ENCODE results near the gene TEX261.
"Not testable (repeated sequence)": the region's sequence is repeated elsewhere in the genome, so short reads cannot be mapped to it uniquely, and the experiment has no call there.

TEX261 gene

GRCh38 chr2:70999931-71000330, 5.3 kb upstream of the TEX261 start:
- DNase-seq, result not testable (repeated sequence)

GRCh38 chr2:70999362-70999761, 4.7 kb upstream of the TEX261 start:
- DNase-seq, result no peak

- DNase-seq, result not testable (repeated sequence)
Measured at GRCh38 chr2:70998885-70999284, 4.2 kb upstream of the TEX261 start.

- DNase-seq, result peak; percentile 27
Measured at GRCh38 chr2:70995426-70995729, 705 bp upstream of the TEX261 start.

- no peak for DNase-seq
Measured at GRCh38 chr2:70994009-70994698, 519 bp downstream of the TEX261 start.

DNA sequence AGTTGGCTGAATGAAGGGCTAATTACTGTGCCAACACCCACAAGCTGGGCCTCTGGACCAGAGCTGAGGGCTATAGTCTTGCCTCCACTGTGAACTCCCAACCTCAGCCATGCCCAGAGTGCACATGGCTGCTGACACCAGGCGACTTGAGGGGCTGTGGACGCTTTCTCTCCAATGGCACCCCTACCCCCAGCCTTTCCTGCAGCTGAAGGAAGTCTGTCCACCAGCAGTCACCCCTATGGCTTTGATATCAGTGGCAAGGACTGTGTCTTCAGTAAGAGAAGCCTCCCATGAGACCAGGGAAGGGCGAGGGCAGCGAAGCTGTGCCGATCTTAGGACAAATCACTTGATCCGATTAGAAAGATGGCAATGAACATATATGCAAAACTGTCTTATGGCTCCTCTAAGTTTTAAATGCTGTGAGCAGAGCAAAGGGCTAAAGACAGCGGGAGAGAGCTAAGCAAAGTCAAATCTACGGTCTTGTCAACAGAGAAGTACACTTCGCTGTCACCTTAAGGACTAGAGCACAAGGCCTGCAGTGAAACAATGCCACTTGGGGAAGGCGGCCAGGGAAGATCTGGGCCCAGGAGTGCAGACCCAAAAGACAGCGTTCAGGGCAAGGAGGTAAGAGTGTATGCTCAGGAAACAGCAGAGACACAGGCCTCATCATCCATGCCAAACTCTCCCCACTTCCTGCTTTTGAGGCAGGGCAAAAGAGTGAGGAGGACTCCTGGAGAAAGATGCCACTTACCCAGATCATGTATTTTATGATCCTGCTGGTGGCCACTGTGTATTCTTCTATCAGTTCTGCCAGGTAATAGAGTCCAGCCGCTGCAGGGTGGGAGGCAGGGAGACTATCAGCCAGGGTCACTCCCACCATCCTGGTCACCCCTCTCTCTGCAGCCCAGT, 1.5 kb downstream of the TEX261 start:
- DNase-seq, result no peak

DNA sequence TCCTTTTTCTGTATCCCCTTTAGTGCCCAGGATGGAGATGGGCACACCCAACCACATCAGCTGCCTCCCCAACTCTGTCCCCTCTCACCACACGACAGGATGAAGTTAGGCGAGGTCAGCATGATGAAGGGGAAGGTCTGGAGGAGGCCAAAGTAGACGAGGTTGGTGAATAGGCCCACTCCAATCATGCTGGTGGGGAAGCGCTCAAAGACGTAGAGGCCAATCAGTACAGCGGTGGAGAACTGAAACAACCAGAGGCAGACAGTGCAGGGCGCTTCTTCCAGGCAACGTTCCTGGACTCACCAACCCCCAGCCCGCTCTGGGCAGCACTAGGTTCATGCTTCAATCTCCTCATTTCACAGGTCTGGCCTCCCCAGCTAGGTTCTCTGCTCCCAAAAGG, 2.9 kb downstream of the TEX261 start:
- DNase-seq, result no peak

- no peak for DNase-seq
Measured at GRCh38 chr2:70991142-70991541, 3.5 kb downstream of the TEX261 start.

- no peak for DNase-seq
Measured at GRCh38 chr2:70990216-70990615, 4.5 kb downstream of the TEX261 start.

DNA sequence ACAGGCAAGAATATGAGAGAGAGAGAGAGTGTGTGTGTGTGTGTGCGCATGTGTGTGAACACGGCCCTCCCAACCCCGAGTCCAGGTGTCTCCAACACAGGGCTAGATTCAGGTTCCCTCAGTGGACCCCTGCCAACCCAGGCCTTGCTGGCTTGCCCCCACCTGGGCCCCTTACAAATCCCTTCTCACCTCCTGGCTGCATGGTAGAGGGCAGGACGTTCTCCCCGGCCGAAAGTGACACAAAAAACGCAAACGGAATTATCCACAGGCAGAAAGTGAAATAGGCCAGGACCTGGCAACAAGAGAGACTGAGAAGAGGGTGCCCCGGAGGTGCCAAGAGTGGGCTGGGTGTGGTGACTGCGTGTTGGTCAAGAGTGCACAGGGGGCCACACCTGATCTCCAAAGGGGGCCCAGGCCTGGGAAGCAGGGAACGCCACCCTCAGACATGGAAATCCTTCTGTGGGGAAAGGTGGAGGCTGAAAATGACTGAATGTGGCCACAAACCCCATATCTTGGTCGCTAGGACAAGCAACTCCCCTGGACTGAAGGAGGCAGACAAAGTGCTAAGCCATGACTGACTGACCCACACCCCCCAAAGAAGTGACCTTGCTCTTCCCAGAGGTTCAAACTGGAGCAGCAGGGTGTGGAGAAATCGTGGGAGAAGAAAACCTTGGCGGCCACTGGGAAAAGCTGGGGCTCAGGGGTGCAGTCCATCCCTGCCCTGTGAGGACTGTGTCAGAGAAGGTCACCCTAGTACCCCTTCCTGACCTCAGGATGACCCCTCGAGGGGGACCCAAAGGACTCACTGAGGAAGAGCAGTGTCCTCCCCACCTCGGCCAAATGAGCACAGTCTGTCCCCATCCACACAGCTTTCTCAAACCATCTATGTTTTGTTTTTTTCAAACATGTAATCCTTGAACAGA, 5.7 kb downstream of the TEX261 start:
- DNase-seq, result no peak

- no peak for DNase-seq
Measured at GRCh38 chr2:70988151-70988550, 6.5 kb downstream of the TEX261 start.

DNA sequence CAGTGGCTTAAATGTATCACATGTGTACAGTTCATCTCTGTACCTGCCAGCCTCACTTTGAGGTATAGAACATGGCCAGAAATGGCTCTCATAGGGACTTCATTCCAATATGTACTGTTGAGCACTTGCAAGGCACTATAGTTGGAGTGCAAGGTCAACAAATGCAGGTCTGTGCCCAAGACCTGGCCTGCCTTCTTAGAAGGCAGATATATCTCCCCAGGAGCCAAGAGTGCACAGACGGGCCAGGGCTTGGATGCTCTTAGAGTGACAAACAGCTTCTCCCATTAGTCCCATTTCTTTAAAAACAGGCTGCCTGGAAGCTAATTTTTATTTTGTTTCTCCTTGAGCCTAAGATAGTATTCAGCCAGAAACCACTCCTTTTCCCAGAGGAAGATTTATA, 7.3 kb downstream of the TEX261 start:
- DNase-seq, result no peak

- DNase-seq, result no peak
Measured at GRCh38 chr2:70986499-70987189, 8.0 kb downstream of the TEX261 start.

DNA sequence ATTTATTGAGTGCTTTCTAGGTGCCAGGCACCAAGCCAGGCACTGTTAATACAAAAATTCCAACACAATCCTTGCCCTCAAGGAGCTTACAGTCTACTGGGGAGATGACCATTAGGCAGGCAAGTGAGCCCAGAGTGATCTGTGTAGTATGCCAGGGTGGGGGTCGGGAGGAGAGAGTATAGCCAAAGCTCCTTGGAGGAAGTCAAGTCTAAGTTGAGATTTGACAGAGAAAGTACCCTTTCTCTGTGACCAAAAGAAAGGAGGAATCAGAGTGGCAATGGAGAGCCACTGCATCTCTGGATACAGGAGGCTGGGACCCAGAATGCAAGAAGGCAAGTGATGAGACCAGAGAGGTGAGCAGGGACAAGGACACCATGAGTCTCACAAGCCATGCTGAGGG, 8.7 kb downstream of the TEX261 start:
- DNase-seq, result no peak

DNA sequence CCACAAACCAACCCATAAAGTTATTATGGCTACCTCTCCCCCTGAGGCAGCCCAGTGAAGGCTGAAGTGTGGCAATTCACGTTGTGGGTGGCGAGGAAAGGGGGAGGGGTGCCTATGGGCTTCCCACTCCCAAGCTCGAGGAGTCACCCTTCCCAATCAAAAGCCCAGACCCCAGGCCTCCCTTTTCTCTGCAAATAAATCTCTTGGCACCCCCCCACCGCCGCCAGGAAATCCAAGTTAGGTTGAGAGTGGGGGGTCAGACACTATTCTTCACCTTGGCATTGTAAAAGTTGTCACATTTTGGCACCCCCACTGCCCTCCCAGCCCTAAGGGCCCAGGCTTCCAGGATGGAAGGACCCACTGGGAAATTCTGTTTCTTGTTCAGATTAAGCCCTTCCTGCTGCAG, 9.4 kb downstream of the TEX261 start:
- no peak for DNase-seq

- no peak for DNase-seq
Measured at GRCh38 chr2:70984576-70985282, 9.9 kb downstream of the TEX261 start.

- no peak for DNase-seq
Measured at GRCh38 chr2:70984228-70984575, 10.5 kb downstream of the TEX261 start.

GRCh38 chr2:70983506-70984227, 11.0 kb downstream of the TEX261 start:
- DNase-seq, result no peak

GRCh38 chr2:70982971-70983370, 11.7 kb downstream of the TEX261 start:
- no peak for DNase-seq

DNA sequence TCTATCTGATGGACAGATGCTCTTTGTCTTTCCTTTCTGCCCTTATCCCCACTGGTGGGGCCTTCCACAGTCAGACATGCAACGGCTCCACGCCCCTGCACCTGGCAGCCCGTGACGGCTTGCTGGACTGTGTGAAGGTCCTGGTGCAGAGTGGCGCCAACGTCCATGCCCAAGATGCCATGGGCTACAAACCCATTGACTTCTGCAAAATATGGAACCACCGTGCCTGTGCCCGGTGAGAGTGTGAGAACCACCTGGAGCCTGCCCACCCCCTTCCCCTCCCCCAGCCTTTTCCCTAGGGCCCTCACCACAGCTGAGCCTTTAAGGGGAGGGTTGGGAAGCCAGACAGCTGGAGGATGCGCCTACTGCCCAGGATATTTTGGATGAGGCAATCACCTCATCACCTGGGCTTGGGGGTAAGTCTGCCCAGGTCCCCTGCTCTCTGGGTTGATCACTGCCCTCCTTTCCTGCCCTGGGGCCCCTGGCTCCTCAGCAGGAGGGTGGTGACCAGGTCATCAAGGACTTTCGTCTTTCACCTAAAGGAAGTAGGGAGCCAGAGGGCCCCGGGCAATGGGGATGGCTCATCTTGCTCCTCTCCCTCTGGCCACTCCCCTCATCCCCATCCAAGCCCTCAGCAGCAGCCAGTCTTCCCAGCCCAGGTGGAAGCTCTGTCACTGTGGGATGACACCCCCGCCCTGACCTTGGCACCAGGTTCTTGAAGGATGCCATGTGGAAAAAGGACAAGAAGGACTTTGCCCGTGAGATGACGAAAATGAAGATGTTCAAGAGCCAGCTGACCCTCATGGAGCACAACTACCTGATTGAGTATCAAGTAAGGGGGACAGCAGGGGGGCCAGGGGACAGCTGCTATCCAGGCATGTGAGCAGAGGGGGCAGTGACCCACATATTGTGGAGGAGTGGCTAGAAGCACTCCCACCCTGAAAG, 12.5 kb downstream of the TEX261 start:
- DNase-seq, result no peak

Measured in amniotic stem cell (primary cell).